ENCODE results near the gene TMEM267.

GRCh38 chr5:43413966-43414365, 69.7 kb downstream of the TMEM267 start:
- TF ChIP-seq CTCF (IDR thresholded peaks at IDR 0.05; ENCODE audit: control extremely low read depth in 1 of 3, insufficient read depth in 1 of 3, low read depth in 1 of 3, low read length in 3 of 3) (no peak), TAF1 (IDR thresholded peaks at IDR 0.05; ENCODE audit: low read depth, low read length) (no peak), RAD21 (IDR thresholded peaks at IDR 0.05 in 1 of 2, conservative IDR thresholded peaks at IDR 0.05 in 1 of 2; ENCODE audit: low read depth in 2 of 2, low read length in 2 of 2) (no peak), JUN (IDR thresholded peaks at IDR 0.05; ENCODE audit: low read depth, low read length) (no peak), CHD1 (IDR thresholded peaks at IDR 0.05; ENCODE audit: low read depth, low read length) (no peak), MAFK (IDR thresholded peaks at IDR 0.05; ENCODE audit: low read depth, low read length) (no peak), FOSL1 (IDR thresholded peaks at IDR 0.05; ENCODE audit: insufficient read depth, low read depth, low read length) (no peak), CHD7 (IDR thresholded peaks at IDR 0.05; ENCODE audit: insufficient replicate concordance, low read length) (no peak), CBX8 (IDR thresholded peaks at IDR 0.05; ENCODE audit: borderline replicate concordance, low read depth, low read length) (no peak), BACH1 (IDR thresholded peaks at IDR 0.05; ENCODE audit: low read length) (no peak), POLR2A (IDR thresholded peaks at IDR 0.05; ENCODE audit: control extremely low read depth in 1 of 2, low read depth in 2 of 2, low read length in 2 of 2) (no peak), EP300 (IDR thresholded peaks at IDR 0.05; ENCODE audit: borderline replicate concordance in 1 of 2, low read depth in 2 of 2, low read length in 2 of 2) (no peak)

All from H1 (cell line).